A549 (cell line): ENCODE measurements around the gene RIPOR2. TPM values are rescaled to one million over a fixed set of nuclear protein-coding genes. Genes with fewer than 3 reads are reported as not detected.

Experiments
- ATAC-seq, 2 experiments: fragments of 200-7000 bp in 1 of 2; fragments of >200 bp in 1 of 2; cut with Nextera tagmentation in 1 of 2; cut with Tn5 transposase in 1 of 2; 3 replicates each; pipeline versions ENCODE4 v1.8.0 to v1.9.1; 2018 to 2020; ENCODE audit warnings: mild to moderate bottlenecking in 1 of 2, moderate library complexity in 1 of 2
- CTCF ChIA-PET: fragments of 300-600 bp; sonication (Branson Sonifier 250); formaldehyde crosslinking; extraction: SDS; loops from one replicate; lab custom pipeline; 2021; ENCODE audit warnings: antibody characterized with exemption, inconsistent platforms; lab: Yijun Ruan, JAX
- POLR2A ChIA-PET: fragments of 350-600 bp; formaldehyde crosslinking; extraction: SDS; loops from one replicate; lab custom pipeline; 2021; ENCODE audit warnings: antibody characterized with exemption, inconsistent platforms; lab: Yijun Ruan, JAX
- DNase-seq, 2 experiments: peaks; one replicate each; pipeline versions ENCODE4 v3.0.0 to v3.0.0-alpha.2; 2011 to 2016; ENCODE audit warnings: low read depth in 1 of 2, low spot score in 1 of 2
- FAIRE-seq: peaks from 2 replicates; lab custom pipeline; 2011; peaks lifted over from hg19 to GRCh38; lab: Jason Lieb, UNC
- H3K27ac ChIP-seq, 2 experiments: fragments of >200 bp; sonication (Bioruptor Twin); formaldehyde crosslinking; 3 replicates each; pipeline ENCODE4 v1.5.1; 2016 to 2017
- H3K4me1 ChIP-seq: fragments of >200 bp; sonication (Bioruptor Twin); formaldehyde crosslinking; 3 replicates; pipeline ENCODE4 v1.6.1; 2016
- H3K4me2 ChIP-seq: fragments of >200 bp; sonication (Bioruptor Twin); formaldehyde crosslinking; 3 replicates; pipeline ENCODE4 v1.6.1; 2016
- H3K4me3 ChIP-seq: fragments of >200 bp; sonication (Bioruptor Twin); formaldehyde crosslinking; 3 replicates; pipeline ENCODE4 v1.5.1; 2016
- H3K9me3 ChIP-seq: fragments of >200 bp; sonication (Bioruptor Twin); formaldehyde crosslinking; 3 replicates; pipeline ENCODE4 v1.6.1; 2016
- CBX2 ChIP-seq: fragments of 200-600 bp; sonication (generic); IDR thresholded peaks from 2 replicates; pipeline ENCODE4 v1.6.1; 2016; ENCODE audit warnings: low read depth, mild to moderate bottlenecking, borderline replicate concordance
- CEBPB ChIP-seq, 2 experiments: fragments of >200 bp in 1 of 2; sonication (Bioruptor Twin) in 1 of 2; formaldehyde crosslinking in 1 of 2; IDR thresholded peaks; 2 replicates each; pipeline ENCODE4 v1.6.1; 2012 to 2016
- CHD4 ChIP-seq: fragments of 200-600 bp; sonication (generic); IDR thresholded peaks from 2 replicates; pipeline ENCODE4 v1.6.1; 2016; ENCODE audit warnings: antibody characterized with exemption, mild to moderate bottlenecking, borderline replicate concordance
- EHF ChIP-seq: fragments of 250-450 bp; sonication (Bioruptor Pico); IDR thresholded peaks from 2 replicates; pipeline ENCODE4 v1.5.0; 2020; ENCODE audit warnings: mild to moderate bottlenecking
- ESRRA ChIP-seq: fragments of 150-350 bp; IDR thresholded peaks from 2 replicates; pipeline ENCODE4 v1.6.1; 2014; ENCODE audit warnings: mild to moderate bottlenecking, low read length, borderline replicate concordance
- FOSL2 ChIP-seq, 2 experiments: fragments of 450-650 bp in 1 of 2; fragments of >200 bp in 1 of 2; sonication (Bioruptor Twin) in 1 of 2; formaldehyde crosslinking; IDR thresholded peaks; 2 replicates each; pipeline versions ENCODE4 v1.5.0 to v1.6.1; 2016 to 2020; ENCODE audit warnings: mild to moderate bottlenecking in 1 of 2, moderate library complexity in 1 of 2
- FOXS1 ChIP-seq: fragments of 250-450 bp; sonication (Bioruptor Pico); IDR thresholded peaks from 2 replicates; pipeline ENCODE4 v1.5.0; 2020; ENCODE audit warnings: mild to moderate bottlenecking, moderate library complexity
- HOXB13 ChIP-seq: fragments of 250-450 bp; sonication (Bioruptor Pico); IDR thresholded peaks from 2 replicates; pipeline ENCODE4 v1.5.0; 2020; ENCODE audit warnings: low read depth, mild to moderate bottlenecking, moderate library complexity
- HOXB5 ChIP-seq: fragments of 250-450 bp; sonication (Bioruptor Pico); IDR thresholded peaks from 2 replicates; pipeline ENCODE4 v1.5.0; 2020; ENCODE audit warnings: mild to moderate bottlenecking, moderate library complexity
- KDM5A ChIP-seq: fragments of 200-600 bp; sonication (generic); IDR thresholded peaks from 2 replicates; pipeline ENCODE4 v1.6.1; 2016; ENCODE audit warnings: antibody characterized with exemption, mild to moderate bottlenecking
- MAFK ChIP-seq: fragments of 450-650 bp; IDR thresholded peaks from 2 replicates; pipeline ENCODE4 v1.6.1; 2014; ENCODE audit not compliant: partially characterized antibody
- NPAS2 ChIP-seq: fragments of 250-450 bp; sonication (Bioruptor Pico); IDR thresholded peaks from 2 replicates; pipeline ENCODE4 v1.8.0; 2022; ENCODE audit warnings: mild to moderate bottlenecking, moderate library complexity, borderline replicate concordance
- PHF8 ChIP-seq: fragments of 200-600 bp; sonication (generic); IDR thresholded peaks from 2 replicates; pipeline ENCODE4 v1.6.1; 2016; ENCODE audit warnings: low read depth, mild to moderate bottlenecking, antibody characterized with exemption, moderate library complexity, borderline replicate concordance
- POLR2A ChIP-seq: IDR thresholded peaks from 2 replicates; pipeline ENCODE4 v1.6.1; 2012; ENCODE audit warnings: mild to moderate bottlenecking, low read length
- SREBF2 ChIP-seq: fragments of 450-650 bp; IDR thresholded peaks from 2 replicates; pipeline ENCODE4 v1.6.1; 2014; ENCODE audit warnings: mild to moderate bottlenecking, moderate library complexity
- TP53 ChIP-seq: fragments of 250-450 bp; sonication (Bioruptor Pico); IDR thresholded peaks from 2 replicates; pipeline ENCODE4 v1.5.0; 2021; ENCODE audit warnings: mild to moderate bottlenecking, moderate library complexity
- ZC3H11A ChIP-seq: fragments of 450-650 bp; IDR thresholded peaks from 2 replicates; pipeline ENCODE4 v1.6.1; 2014; ENCODE audit warnings: antibody characterized with exemption, mild to moderate bottlenecking
- ZFP36 ChIP-seq: fragments of 450-650 bp; IDR thresholded peaks from 2 replicates; pipeline ENCODE4 v1.6.1; 2014; ENCODE audit warnings: borderline replicate concordance; ENCODE audit not compliant: partially characterized antibody
- ZNF302 ChIP-seq: fragments of 250-450 bp; sonication (Bioruptor Pico); IDR thresholded peaks from 2 replicates; pipeline ENCODE4 v1.9.0; 2021; ENCODE audit warnings: inconsistent platforms, mild to moderate bottlenecking, moderate library complexity
- WGBS: methylation state at CpG from one replicate; pipeline ENCODE4 v1.1.6; 2017; ENCODE audit errors: missing lambda C conversion rate; 5-methylcytosine and 5-hydroxymethylcytosine counted together
- polyA plus RNA-seq, 4 experiments: library from polyadenylated mRNA; depleted of rRNA in 3 of 4; stranded (reverse); fragments of >200 nt; fragmentation: RNase III in 1 of 4; extraction: RNeasy Plus Mini Kit Qiagen cat#74134 plus additional on column Dnase treatment in 1 of 4; gene quantifications; 2 replicates in 3 of 4; 3 replicates in 1 of 4; pipeline ENCODE4 v1.2.3, GENCODE V29; 2011 to 2017
- TF ChIP-seq, protein P1 (sequence below): fragments of 250-450 bp; sonication (Bioruptor Pico); IDR thresholded peaks from 2 replicates; pipeline ENCODE4 v1.5.0; 2020; ENCODE audit warnings: low read depth, mild to moderate bottlenecking, moderate library complexity
- TF ChIP-seq, protein P2 (sequence below): fragments of >200 bp; sonication (Bioruptor Twin); formaldehyde crosslinking; IDR thresholded peaks from 2 replicates; pipeline ENCODE4 v1.6.1; 2016
- TF ChIP-seq, protein P3 (sequence below): fragments of 250-450 bp; sonication (Bioruptor Pico); IDR thresholded peaks from 2 replicates; pipeline ENCODE4 v1.5.0; 2021; ENCODE audit warnings: mild to moderate bottlenecking, moderate library complexity, borderline replicate concordance

The RIPOR2 gene
- polyA plus RNA-seq, 2 of the 4 experiments (the other 2 are of a cell fraction), result 0.01 TPM; not detected in 1

DNA sequence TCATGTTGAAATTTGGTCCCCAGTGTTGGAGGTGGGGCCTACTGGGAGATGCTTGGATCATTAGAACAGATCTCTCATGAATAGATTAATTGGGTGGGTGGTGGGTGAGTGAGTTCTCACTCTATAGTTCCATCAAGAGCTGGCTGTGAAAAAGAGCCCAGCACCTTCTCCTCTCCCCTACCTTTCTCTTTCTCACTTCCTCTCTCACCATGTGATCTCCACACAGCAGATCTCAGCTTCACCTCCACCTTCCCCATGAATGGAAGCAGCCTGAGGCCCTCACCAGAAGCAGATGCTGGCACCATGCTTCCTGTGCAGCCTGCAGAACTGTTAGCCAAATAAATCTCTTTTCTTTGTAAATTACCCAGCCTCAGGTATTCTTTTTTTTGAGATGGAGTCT is 173.9 kb downstream of the RIPOR2 start:
- Histone ChIP-seq H3K27ac (no peak overlapping the region), H3K4me2 (no peak overlapping the region), H3K4me1 (no peaks in the 10 kb centered on the region), H3K4me3 (no peak overlapping the region), H3K9me3 (no peaks in the 10 kb centered on the region)
- TF ChIP-seq CEBPB (IDR thresholded peaks at IDR 0.05) (no peak), CHD4 (no peak), HOXB13 (CRISPR knock-in tag) (no peak), FOXS1 (no peak), ESRRA (no peak), MAFK (no peak), EHF (no peak), ZFP36 (no peak), POLR2A (no peak), TP53 (no peak), KDM5A (no peak), CBX2 (no peak), SREBF2 (no peak), PHF8 (no peak), HOXB5 (CRISPR knock-in tag) (no peak), ZNF302 (CRISPR knock-in tag) (no peak), NPAS2 (CRISPR knock-in tag) (no peak)
- TF ChIP-seq, protein P1, sequence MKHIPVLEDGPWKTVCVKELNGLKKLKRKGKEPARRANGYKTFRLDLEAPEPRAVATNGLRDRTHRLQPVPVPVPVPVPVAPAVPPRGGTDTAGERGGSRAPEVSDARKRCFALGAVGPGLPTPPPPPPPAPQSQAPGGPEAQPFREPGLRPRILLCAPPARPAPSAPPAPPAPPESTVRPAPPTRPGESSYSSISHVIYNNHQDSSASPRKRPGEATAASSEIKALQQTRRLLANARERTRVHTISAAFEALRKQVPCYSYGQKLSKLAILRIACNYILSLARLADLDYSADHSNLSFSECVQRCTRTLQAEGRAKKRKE (CRISPR knock-in tag), result no peak
- TF ChIP-seq, protein P2, sequence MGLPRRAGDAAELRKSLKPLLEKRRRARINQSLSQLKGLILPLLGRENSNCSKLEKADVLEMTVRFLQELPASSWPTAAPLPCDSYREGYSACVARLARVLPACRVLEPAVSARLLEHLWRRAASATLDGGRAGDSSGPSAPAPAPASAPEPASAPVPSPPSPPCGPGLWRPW, result no peak
- TF ChIP-seq, protein P3, sequence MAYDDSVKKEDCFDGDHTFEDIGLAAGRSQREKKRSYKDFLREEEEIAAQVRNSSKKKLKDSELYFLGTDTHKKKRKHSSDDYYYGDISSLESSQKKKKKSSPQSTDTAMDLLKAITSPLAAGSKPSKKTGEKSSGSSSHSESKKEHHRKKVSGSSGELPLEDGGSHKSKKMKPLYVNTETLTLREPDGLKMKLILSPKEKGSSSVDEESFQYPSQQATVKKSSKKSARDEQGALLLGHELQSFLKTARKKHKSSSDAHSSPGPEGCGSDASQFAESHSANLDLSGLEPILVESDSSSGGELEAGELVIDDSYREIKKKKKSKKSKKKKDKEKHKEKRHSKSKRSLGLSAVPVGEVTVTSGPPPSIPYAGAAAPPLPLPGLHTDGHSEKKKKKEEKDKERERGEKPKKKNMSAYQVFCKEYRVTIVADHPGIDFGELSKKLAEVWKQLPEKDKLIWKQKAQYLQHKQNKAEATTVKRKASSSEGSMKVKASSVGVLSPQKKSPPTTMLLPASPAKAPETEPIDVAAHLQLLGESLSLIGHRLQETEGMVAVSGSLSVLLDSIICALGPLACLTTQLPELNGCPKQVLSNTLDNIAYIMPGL (CRISPR knock-in tag), result no peak
- POLR2A ChIA-PET, result no interaction called here
- CTCF ChIA-PET, result interaction anchor here (3.3 kb wide), 1 partner anchor 181 kb away, joined by 11 read pairs; no protein-coding TSS in a partner anchor
- no peak for DNase-seq
- ATAC-seq, result no peak
- no peak for FAIRE-seq

DNA sequence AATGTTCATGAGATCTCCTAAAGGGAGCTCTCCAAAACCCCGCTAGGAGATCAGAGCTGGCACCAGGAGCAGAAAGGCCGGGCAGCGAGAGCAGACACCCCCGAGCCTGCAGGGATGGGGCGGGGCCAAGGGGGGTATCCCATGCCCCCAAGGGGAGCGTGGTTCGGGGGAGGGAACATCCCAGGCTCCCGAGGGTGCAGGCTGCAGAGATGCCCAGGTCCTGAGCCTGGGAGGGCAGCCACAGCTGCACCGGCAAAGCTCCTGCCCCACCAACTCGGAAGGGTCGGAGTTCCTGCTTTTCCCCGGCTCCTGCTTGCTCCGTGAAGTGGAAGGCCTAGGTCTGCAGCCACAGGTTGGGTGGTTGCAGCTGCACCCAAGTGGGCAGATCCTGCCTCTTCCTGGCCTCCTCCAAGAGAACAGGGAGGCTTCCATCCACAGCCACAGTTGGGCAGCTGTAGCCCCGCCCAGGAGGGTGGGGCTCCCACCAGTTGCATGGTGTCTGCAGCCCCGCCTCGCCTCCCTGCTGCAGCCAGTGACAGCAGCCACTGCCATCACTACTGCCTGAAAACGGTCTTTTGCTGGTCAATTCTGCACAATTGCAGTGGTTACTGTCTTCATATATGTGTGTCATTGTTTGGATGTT is 174.4 kb downstream of the RIPOR2 start:
- ChIA-PET CTCF (interaction anchor here (1.0 to 3.3 kb wide), 2 partner anchors 51 to 180 kb away, joined by 4 to 11 read pairs; no protein-coding TSS in a partner anchor), POLR2A (no interaction called here)
- no peak overlapping the region for H3K4me3 ChIP-seq
- DNase-seq (no peak), FAIRE-seq (no peak), ATAC-seq (peak; percentile 74 to 92; a peak in 5 of 6 replicates)
- H3K27ac ChIP-seq, result no peak overlapping the region
- no peak overlapping the region for H3K4me2 ChIP-seq
- H3K9me3 ChIP-seq, result no peaks in the 10 kb centered on the region
- TF ChIP-seq SREBF2 (no peak), CBX2 (no peak), FOSL2 (IDR thresholded peaks at IDR 0.05) (no peak), FOSL2 (CRISPR knock-in tag; IDR thresholded peaks at IDR 0.05) (no peak)
- WGBS, result 64% methylated on average over 7 of the region's 17 CpGs
- no peaks in the 10 kb centered on the region for H3K4me1 ChIP-seq

DNA sequence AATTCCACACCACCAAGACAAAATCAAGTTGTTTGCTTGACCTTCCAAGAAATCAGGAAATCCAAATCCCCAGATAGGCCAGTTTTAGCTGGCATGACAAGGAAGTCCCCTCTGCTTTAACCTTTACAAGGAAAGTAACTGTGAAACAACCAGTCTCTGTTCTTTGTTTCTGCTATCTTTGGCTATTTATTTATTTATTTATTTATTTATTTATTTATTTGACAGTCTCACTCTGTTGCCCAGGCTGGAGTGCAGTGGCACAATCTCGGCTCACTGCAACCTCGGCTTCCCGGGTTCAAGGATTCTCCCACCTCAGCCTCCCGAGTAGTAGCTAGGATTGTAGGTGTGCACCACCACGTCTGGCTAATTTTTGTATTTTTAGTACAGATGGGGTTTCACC is 175.6 kb downstream of the RIPOR2 start:
- H3K4me1 ChIP-seq, result 0 out of 3 replicates have a peak, but pooled peaks cover 4% of the 10 kb centered on the region
- H3K9me3 ChIP-seq, result no peaks in the 10 kb centered on the region
- ATAC-seq (no peak), FAIRE-seq (no peak)
- H3K4me3 ChIP-seq, result no peak overlapping the region
- TF ChIP-seq ZNF302 (CRISPR knock-in tag) (no peak), ZC3H11A (0 out of 2 replicates have a peak, but pooled peaks have one; percentile 7)
- TF ChIP-seq, all 56 proteins: peak for 1
- ChIA-PET POLR2A (interaction anchor here (0.5 kb wide), 1 partner anchor 371 kb away, joined by 5 read pairs; no protein-coding TSS in a partner anchor), CTCF (interaction anchor here (1.0 to 3.3 kb wide), 3 partner anchors 50 to 179 kb away, joined by 3 to 11 read pairs (median 4); no protein-coding TSS in a partner anchor)
- H3K27ac ChIP-seq, result no peak overlapping the region
- DNase-seq, result no peak
- no peak overlapping the region for H3K4me2 ChIP-seq
- WGBS, result 95% methylated on average over 5 of the region's 5 CpGs
